K562 (cell line): ENCODE measurements around the gene CABP4. TPM values are rescaled to one million over a fixed set of nuclear protein-coding genes. Genes with fewer than 3 reads are reported as not detected.

ENCODE experiments used
- ATAC-seq: fragments of 200-7000 bp; cut with Tn5 transposase; 3 replicates; pipeline ENCODE4 v1.9.1; 2020; ENCODE audit warnings: moderate library complexity
- BruUV-seq: library from RNA; stranded (reverse); fragments of 400-500 nt; replicated peaks from 2 replicates; lab custom pipeline; 2021; lab: Mats Ljungman, UMichigan
- CTCF ChIA-PET: fragments of 300-600 bp; formaldehyde crosslinking; extraction: SDS; loops from one replicate; lab custom pipeline; 2021; ENCODE audit warnings: low intra/inter-chr PET ratio; lab: Yijun Ruan, JAX
- POLR2A ChIA-PET: fragments of 300-600, 350-650 bp; sonication (Branson Sonifier 250); formaldehyde crosslinking; extraction: SDS; loops from one replicate; lab custom pipeline; 2021; ENCODE audit warnings: antibody characterized with exemption, inconsistent platforms; lab: Yijun Ruan, JAX
- DNase-seq, 4 experiments: peaks; one replicate each; pipeline versions ENCODE4 v3.0.0 to v3.0.0-alpha.2; 2011 to 2018; ENCODE audit warnings: low spot score in 3 of 4, mixed read lengths in 3 of 4; ENCODE audit errors: extremely low read depth in 1 of 4
- FAIRE-seq: peaks from 2 replicates; lab custom pipeline; 2011; peaks lifted over from hg19 to GRCh38; lab: Jason Lieb, UNC
- H2AFZ ChIP-seq: 2 replicates; pipeline ENCODE4 v1.6.0; 2011; ENCODE audit warnings: low read depth, low read length, control low read depth, inconsistent platforms
- H3K27ac ChIP-seq: fragments of 200-600 bp; 3 replicates; pipeline ENCODE4 v1.8.0; 2011; ENCODE audit warnings: low read depth, mild to moderate bottlenecking, control low read depth, inconsistent platforms, low read length, moderate library complexity, mixed read lengths; ENCODE audit errors: extremely low read depth
- H3K27me3 ChIP-seq, 2 experiments: fragments of 300-600 bp in 1 of 2; 2 replicates in 1 of 2; 3 replicates in 1 of 2; pipeline versions ENCODE4 v1.6.0 to v1.8.0; 2011; ENCODE audit warnings: inconsistent platforms in 2 of 2, low read length in 2 of 2, mild to moderate bottlenecking in 1 of 2, mixed read lengths in 1 of 2, moderate library complexity in 1 of 2; ENCODE audit not compliant: control insufficient read depth in 2 of 2, insufficient read depth in 2 of 2
- H3K36me3 ChIP-seq: fragments of 300-600 bp; 3 replicates; pipeline ENCODE4 v1.8.0; 2011; ENCODE audit warnings: mild to moderate bottlenecking, low read length, inconsistent platforms; ENCODE audit not compliant: control insufficient read depth, insufficient read depth
- H3K4me1 ChIP-seq, 2 experiments: fragments of 200-600 bp in 1 of 2; replicated peaks in 1 of 2; 2 replicates in 1 of 2; 3 replicates in 1 of 2; pipeline versions ENCODE4 v1.5.1 to v1.8.0; 2011; ENCODE audit warnings: inconsistent platforms in 2 of 2, low read length in 2 of 2, mild to moderate bottlenecking in 1 of 2, mixed read lengths in 1 of 2, moderate library complexity in 1 of 2; ENCODE audit not compliant: control insufficient read depth in 2 of 2, insufficient read depth in 2 of 2
- H3K4me2 ChIP-seq: 2 replicates; pipeline ENCODE4 v1.6.1; 2011; ENCODE audit warnings: low read length, control low read depth, inconsistent platforms, mixed read lengths; ENCODE audit not compliant: insufficient read depth
- H3K4me3 ChIP-seq: fragments of 200-600 bp; sonication (generic), shearing (Covaris generic); 2 replicates; pipeline ENCODE4 v1.5.1; 2016; ENCODE audit warnings: control low read depth, inconsistent platforms
- H3K79me2 ChIP-seq: fragments of 200-600 bp; 3 replicates; pipeline ENCODE4 v1.8.0; 2011; ENCODE audit warnings: low read length, inconsistent platforms; ENCODE audit not compliant: control insufficient read depth, insufficient read depth
- H3K9ac ChIP-seq, 2 experiments: 2 replicates each; pipeline versions ENCODE4 v1.6.0 to v1.6.1; 2011; ENCODE audit warnings: low read depth in 2 of 2, low read length in 2 of 2, control low read depth in 1 of 2, inconsistent platforms in 1 of 2, mild to moderate bottlenecking in 1 of 2, mixed read lengths in 1 of 2; ENCODE audit not compliant: insufficient read depth in 1 of 2
- H3K9me1 ChIP-seq: one replicate; pipeline ENCODE4 v1.6.0; 2011; ENCODE audit warnings: inconsistent platforms, mild to moderate bottlenecking, low read length, moderate library complexity; ENCODE audit not compliant: control insufficient read depth, insufficient read depth
- H3K9me3 ChIP-seq: replicated peaks from 2 replicates; pipeline ENCODE4 v1.5.1; 2011; ENCODE audit warnings: low read depth, low read length, inconsistent platforms; ENCODE audit not compliant: control insufficient read depth, insufficient read depth
- H4K20me1 ChIP-seq: replicated peaks from 2 replicates; pipeline ENCODE4 v1.6.1; 2011; ENCODE audit warnings: low read length, inconsistent platforms, mixed read lengths; ENCODE audit not compliant: control insufficient read depth, insufficient read depth
- ARID1B ChIP-seq: fragments of 450-650 bp; IDR thresholded peaks from 2 replicates; pipeline ENCODE4 v1.6.1; 2016; ENCODE audit warnings: antibody characterized with exemption, mild to moderate bottlenecking, inconsistent platforms
- BRCA1 ChIP-seq, 2 experiments: fragments of 450-650 bp in 1 of 2; sonication (generic) in 1 of 2; formaldehyde crosslinking in 1 of 2; IDR thresholded peaks; 2 replicates each; pipeline versions ENCODE4 v1.5.0 to v1.6.1; 2017 to 2020; ENCODE audit warnings: mild to moderate bottlenecking in 1 of 2, missing genetic modification reagents in 1 of 2
- BRD4 ChIP-seq: fragments of 200-600 bp; sonication (generic); IDR thresholded peaks from 2 replicates; pipeline ENCODE4 v1.6.1; 2017; ENCODE audit warnings: inconsistent platforms
- CSDE1 ChIP-seq, 2 experiments: fragments of 450-650 bp; IDR thresholded peaks; 2 replicates each; pipeline ENCODE4 v1.6.1; 2016; ENCODE audit warnings: mild to moderate bottlenecking in 1 of 2
- FOXJ3 ChIP-seq: sonication (generic); formaldehyde crosslinking; IDR thresholded peaks from 2 replicates; pipeline ENCODE4 v1.4.0; 2020; ENCODE audit warnings: mild to moderate bottlenecking, missing genetic modification reagents
- ZNF668 ChIP-seq: fragments of 250-450 bp; sonication (Bioruptor Pico); IDR thresholded peaks from 2 replicates; pipeline ENCODE4 v1.8.0; 2022; ENCODE audit warnings: mild to moderate bottlenecking, inconsistent platforms
- WGBS: fragments of 100-300 bp; shearing (Covaris generic); methylation state at CpG from one replicate; pipeline ENCODE4 v1.1.6; 2016; ENCODE audit warnings: low coverage, mixed read lengths; ENCODE audit not compliant: insufficient coverage; ENCODE audit errors: missing lambda C conversion rate; 5-methylcytosine and 5-hydroxymethylcytosine counted together
- in situ Hi-C: fragments of 300-500 bp; cut with MboI; formaldehyde crosslinking; loops from 4 replicates; pipeline ENCODE4 v1.15.0; 2018; ENCODE audit warnings: inconsistent platforms, mixed read lengths
- intact Hi-C: fragments of 100-400 bp; cut with micrococcal nuclease; formaldehyde crosslinking; loops from 2 replicates; pipeline ENCODE4 v1.14.2; 2022
- polyA plus RNA-seq, 8 experiments: library from polyadenylated mRNA; depleted of rRNA in 4 of 8; stranded (reverse) in 5 of 8; unstranded in 3 of 8; fragments of >200 nt; fragmentation: Nextera tagmentation in 2 of 8; fragmentation: Illumina TruSeq in 1 of 8; extraction: Ambion mirVana in 2 of 8; extraction: Trizol in 1 of 8; gene quantifications; 2 replicates each; pipeline versions ENCODE4 v1.2.1 to v1.2.3, GENCODE V29; 2011 to 2014; ENCODE audit warnings: inconsistent platforms in 1 of 8, missing spikeins in 1 of 8
- total RNA-seq, 7 experiments: library from RNA; depleted of rRNA in 6 of 7; stranded (reverse); fragments of >200 nt in 6 of 7; fragmentation: Illumina TruSeq in 2 of 7; extraction: Trizol in 2 of 7; gene quantifications; 2 replicates each; pipeline versions ENCODE4 v1.2.1 to v1.2.3, GENCODE V29; 2011 to 2021; ENCODE audit warnings: low replicate concordance in 1 of 7

CABP4 gene
- total and polyA plus RNA-seq, 9 of the 15 experiments (the other 6 are each of a cell fraction or from before 2014, with no cell fraction given), result 0.11 TPM; not detected in 8

DNA sequence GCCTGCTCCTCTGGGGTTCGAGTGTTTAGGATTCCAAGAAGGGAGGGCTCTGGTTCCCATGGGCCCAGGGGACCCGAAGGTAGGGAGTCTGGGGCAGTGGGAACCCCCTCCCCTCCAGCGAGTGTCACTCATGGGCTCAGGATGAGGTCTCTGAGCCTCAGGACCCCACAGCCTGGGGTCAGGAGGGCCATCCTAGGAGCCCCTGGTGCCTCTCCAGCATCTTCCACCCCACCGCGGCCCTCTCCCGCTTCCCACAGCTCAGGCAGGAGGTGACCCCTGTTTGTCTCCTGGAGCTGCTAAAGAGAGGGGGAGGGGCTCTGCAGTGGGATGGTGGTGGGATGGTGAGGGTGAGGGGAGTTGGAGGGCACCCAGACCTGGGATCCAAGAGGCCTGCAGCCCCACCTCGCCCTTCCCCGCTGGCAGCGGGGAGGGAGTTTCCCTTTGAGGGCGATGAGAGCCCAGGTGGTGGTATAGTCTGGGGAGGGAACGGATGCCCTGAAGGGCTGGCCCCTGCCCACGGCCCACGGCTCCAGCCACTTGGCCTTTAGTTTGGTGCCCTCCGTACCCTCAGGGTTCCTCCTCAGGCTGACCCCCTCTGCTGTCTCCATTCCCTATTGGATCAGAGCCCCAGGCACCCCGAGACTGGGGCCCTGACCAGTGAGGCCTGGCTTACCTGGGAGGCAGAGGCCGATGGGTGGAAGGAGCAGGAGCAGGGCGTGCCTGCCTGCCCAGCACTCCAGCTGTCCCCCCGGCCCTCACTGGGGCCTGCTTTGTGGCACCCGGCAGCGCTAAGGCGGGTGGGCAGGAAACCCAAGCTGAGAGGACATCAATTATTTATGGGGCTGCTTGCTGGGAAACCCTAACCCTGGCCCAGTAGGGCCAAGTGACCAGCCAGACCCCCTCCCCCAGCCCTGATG is 1.1 kb upstream of the CABP4 start:
- BruUV-seq, result no TSS peak

More for the DNA sequence above, 1.1 kb upstream of the CABP4 start:
- Histone ChIP-seq H4K20me1 (no peaks in the 10 kb centered on the region), H3K36me3 (no peaks in the 10 kb centered on the region), H3K4me2 (no peak overlapping the region), H2AFZ (no peak overlapping the region), H3K9me1 (no peaks in the 10 kb centered on the region), H3K9ac (peak overlapping the region in 1 of 2 experiments; percentile 4; a peak in 2 of 4 replicates), H3K79me2 (no peaks in the 10 kb centered on the region), H3K4me3 (no peak overlapping the region), H3K4me1 (peaks cover 0 to 49% of the 10 kb centered on the region in 2 experiments; a peak in 2 of 5 replicates), H3K27me3 (no peaks in the 10 kb centered on the region), H3K9me3 (no peaks in the 10 kb centered on the region), H3K27ac (no peak overlapping the region)
- TF ChIP-seq CSDE1 (IDR thresholded peaks at IDR 0.05) (no peak), FOXJ3 (CRISPR knock-in tag) (no peak), ZNF668 (no peak), BRD4 (no peak), ARID1B (no peak), BRCA1 (IDR thresholded peaks at IDR 0.05) (no peak), BRCA1 (CRISPR knock-in tag; IDR thresholded peaks at IDR 0.05) (no peak)
- WGBS, result 68% methylated on average over 17 of the region's 21 CpGs
- intact Hi-C loops (no loop called here), in situ Hi-C loops (no loop called here)
- FAIRE-seq (no peak), ATAC-seq (no peak), DNase-seq (no peak)
- POLR2A ChIA-PET, result interaction anchor here (0.6 kb wide), 1 partner anchor 85 kb away, joined by 3 read pairs; no protein-coding TSS in a partner anchor
- CTCF ChIA-PET, result no interaction called here
